GM21619 (cell line): ENCODE results near the gene CERK.
"Not testable (repeated sequence)": the region's sequence is repeated elsewhere in the genome, so short reads cannot be mapped to it uniquely, and the experiment has no call there.

Source experiments
- ATAC-seq: cut with Tn5 transposase; IDR thresholded peaks from one replicate; pipeline ENCODE4 v1.9.1; 2021; ENCODE audit not compliant: unreplicated experiment

CERK gene

GRCh38 chr22:46749682-46750529 is 11.9 kb upstream of the CERK start:
- no peak for ATAC-seq

GRCh38 chr22:46748908-46749675 is 11.0 kb upstream of the CERK start:
- no peak for ATAC-seq

DNA sequence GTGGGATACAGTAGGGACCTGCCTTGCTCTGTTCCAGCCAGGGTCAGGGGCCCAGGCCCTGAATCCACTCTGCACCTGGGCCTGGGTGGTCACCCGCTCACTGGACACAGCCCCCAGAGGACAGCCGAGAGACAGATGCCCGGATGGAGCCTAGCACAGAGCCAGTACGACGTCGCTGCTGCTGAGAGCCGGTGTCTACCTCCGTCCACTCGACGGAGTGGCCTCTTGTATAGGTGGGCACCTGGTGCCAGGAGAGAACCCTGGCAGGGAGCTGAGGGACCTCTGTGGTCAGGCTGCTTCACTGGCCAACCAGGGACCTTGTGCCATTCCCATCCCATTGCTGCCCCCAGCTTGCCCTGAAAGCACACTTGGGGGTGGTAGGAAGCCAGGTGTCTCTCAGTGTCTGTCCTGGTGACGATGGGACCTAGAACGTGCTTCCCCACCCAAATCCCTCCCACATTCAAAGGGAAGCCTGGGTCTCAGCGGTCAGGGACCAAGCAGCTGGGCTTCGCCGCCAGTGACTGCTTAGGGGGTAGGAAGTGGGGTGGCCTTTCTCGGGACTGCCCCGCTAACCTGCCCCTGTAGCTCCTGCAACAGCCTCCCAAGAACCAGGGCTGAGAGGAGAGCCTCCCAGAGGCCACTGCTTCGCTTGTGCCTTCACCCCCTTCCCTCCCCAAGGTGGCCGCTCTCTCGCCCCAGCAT is 10.3 kb upstream of the CERK start:
- no peak for ATAC-seq

- ATAC-seq: no peak
Observed at GRCh38 chr22:46747646-46748045, 9.6 kb upstream of the CERK start.

- no peak for ATAC-seq
Observed at GRCh38 chr22:46746620-46747019, 8.6 kb upstream of the CERK start.

GRCh38 chr22:46746192-46746591 is 8.1 kb upstream of the CERK start:
- no peak for ATAC-seq

GRCh38 chr22:46744581-46744980 is 6.5 kb upstream of the CERK start:
- ATAC-seq: no peak

DNA sequence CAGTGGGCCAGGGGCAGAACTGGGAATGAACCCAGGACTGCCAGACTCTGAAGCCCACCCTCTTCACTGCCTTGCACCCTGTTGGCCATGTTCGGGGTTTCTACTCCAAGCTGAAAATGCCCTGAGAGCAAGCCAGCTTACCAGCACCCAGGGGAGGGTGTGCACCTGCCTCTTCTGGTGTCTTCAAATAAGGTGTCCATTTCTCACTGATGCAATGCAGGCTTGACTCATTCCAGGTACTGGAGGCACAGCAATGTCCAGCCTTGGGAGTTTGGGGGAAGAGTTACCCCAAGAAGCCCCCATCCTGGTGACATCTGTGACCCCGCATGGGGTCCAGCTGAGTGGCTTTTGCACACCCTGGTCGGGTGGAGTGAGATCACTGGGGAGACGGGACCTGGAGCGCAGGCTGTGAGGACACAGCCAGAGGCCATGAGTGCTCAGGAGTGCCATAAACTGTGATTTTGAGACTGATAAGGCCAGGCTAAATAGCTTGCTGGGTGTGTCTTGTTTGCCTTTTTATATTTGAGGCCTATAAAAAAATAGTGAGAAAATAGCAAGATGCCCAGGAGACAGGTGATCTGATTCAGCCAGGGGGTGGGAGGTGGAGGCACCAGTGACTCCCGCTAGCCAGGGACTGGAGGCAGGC is 4.6 kb upstream of the CERK start:
- no peak for ATAC-seq

GRCh38 chr22:46741974-46742519 is 4.0 kb upstream of the CERK start:
- ATAC-seq: no peak

DNA sequence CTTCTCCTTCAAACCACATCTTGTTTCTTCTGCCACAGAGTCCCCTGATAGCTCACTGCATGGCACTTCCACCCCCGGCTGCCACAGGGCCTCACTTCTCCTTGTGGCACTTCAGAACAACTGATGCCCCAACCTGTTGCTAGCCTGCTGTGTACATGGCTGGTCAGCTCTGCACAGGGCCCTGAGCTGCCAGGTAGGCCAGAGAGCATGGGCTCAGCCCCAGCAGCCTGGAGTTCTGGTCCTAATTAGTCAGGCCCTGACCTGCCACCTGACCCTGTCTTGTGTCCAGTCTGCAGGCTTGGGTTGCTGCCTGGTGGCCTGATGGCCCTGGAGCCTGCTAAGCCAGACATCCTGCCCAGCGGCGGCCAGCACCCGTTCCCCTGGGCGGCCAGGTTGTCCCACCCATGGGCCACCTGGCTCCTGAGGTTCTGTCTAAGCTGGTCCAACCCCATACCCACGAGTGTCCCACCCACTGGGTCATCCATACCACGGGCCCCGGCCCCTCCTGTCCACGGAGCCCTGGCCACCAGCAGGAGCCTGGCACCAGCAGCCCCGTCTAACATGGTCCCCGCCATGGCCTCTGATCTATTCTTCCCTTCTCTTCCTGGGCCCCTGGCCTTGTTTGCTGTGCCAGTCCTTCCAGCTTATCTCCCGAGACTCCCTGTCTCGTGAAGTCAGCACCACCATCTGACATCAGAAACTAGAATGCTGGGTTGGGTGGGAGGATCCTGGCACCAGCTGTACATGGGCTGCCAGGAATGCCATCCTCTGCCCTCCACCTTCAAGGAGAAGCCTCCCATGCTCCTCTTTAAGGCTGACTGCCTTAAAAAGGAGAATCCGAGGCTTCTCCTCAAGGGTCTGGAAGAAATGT is 3.1 kb upstream of the CERK start:
- no peak for ATAC-seq

DNA sequence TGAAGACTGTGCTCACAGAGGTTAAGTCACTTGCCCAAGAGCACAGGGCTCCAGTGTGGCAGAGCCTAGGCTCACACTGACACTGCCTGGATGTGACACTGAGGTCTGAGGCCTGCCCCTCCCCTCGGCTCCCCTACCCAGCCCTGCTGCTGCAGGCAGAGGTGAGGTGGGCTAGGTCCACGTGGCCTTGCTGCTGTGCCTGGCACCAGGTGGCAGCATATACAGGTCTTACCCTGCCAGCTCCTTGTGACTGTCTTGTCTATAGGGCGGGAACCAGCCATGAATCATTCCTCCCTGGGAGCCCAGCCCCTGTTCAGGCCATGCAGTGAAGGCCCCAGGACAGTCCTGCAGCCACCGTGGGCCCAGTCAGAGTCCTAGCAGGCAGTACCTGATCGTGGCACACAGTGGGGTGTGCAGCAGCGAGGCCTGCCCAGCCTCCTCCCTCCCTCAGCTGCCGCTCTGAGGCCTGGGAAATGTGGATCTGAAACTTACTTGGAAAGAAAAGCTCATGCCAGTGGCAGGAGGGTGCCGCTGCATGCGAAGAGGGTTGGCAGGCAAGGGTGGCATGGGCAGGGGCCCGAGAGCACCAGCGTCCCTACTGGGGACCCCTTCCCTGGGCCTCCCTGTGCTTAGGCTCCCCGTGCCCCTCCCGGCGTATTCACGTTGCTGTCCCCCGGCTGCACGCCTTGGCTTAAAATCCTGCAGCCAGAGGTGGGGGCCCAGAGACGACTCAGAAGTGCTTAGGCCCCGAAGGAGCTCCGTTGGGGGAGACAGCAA is 1.2 kb upstream of the CERK start:
- no peak for ATAC-seq

GRCh38 chr22:46738647-46739093 is 618 bp upstream of the CERK start:
- ATAC-seq: no peak

DNA sequence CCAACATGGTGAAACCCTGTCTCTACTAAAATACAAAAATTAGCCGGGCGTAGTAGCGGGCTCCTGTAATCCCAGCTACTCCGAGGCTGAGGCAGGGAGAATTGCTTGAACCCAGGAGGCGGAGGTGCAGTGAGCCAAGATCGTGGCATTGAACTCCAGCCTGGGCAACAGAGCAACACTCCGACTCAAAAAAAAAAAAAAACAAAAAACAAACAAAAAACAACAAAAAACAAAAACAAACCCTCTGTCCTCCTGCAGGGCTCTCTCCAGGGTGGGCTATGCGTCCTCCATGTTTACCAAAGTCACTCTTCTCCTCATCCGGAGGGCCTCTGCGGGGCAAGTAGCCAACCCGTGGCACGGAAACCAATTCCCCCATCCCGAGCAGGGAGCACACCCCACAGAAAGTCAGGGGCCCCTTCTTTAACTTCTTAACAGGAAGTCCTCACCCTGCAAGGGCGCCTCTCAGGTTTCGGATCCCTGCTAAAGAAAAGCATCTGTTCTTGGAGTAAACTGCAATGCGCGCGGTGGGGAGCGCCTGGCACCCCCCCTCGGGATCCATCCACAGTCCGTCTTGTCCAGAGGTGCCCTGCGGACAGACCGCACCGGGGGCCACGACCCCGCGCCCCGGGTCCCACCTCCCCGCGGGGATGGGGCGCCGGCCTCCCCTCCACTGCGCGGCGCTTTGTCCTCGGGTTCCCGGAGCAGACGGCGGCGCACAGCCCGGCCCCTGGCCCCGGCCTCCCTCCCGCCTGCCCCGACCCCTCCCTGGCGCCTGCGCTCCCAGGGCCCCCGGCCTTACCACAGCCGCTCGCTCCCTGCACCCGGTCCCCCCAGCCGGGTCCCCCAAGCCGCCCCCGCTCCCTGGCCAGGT is 712 bp downstream of the CERK start:
- ATAC-seq: peak; percentile 33

DNA sequence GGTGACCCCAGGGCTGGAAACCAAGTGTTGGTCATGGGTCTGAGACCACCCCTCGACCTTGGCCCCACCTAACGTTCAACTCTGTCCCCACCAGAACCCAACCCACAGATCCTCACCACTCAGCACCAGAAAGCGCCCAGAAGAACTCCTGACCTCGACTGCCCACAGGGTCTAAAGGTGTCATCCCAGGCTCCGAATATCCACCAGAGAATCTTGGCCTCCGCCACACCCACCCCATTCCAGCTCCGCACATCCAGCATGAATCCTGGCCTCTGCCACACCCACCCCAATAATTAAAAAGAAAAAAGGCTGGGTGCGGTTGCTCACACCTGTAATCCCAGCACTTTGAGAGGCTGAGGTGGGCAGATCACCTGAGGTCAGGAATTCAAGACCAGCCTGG is 1.3 kb downstream of the CERK start:
- no peak for ATAC-seq

DNA sequence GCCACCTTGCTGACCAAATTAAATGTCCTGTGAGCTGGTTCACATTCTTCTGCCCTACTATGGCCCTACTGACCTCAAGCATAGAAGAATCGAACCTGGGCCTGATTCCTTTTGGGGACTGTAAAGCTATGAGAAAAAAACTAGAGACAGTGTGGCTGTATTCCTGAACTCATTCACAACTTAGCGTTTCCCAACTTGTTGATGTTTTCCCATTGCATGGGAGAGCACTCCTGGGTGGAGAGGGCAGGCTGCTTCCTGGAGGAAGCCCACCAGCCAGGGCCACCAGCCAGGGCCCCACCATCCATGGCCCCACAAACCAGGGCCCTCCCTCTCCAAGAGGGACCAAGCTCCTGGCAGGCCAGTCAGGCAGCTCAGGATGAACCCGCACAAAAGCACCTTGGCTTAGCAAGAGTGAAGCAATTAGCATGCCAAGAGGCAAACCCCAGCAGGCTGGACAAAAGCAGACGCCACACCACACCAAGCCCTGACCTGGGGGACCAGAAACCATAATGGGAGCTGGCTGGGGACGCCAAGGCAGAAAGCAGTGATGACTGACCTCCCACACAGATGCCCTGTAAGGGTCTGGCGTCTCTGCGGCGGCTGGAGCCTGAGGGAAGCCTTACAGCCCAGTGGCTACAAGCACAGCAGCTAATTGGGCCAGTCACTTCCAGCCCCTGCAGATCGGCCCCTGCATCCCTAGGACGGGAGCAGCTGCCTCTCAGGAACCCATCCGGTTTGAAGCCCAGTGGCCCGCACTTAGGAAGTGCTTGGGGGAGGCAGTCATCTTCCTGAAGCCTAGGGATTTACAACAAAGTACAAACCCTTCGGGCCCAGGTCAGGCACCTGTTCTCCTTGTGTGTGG is 2.1 kb downstream of the CERK start:
- ATAC-seq: no peak

- no peak for ATAC-seq
Observed at GRCh38 chr22:46734830-46735453, 3.1 kb downstream of the CERK start.

- not testable (repeated sequence) for ATAC-seq
Observed at GRCh38 chr22:46734213-46734722, 3.8 kb downstream of the CERK start.
